Neural progenitor cell (in vitro differentiated cells): ENCODE measurements around the gene CLIC6.

Experiments
- EZH2 ChIP-seq: fragments of 200-600 bp; sonication (generic); IDR thresholded peaks from 2 replicates; pipeline ENCODE4 v1.6.1; 2017; ENCODE audit warnings: antibody characterized with exemption, mild to moderate bottlenecking, moderate library complexity
- EZH2phosphoT487 ChIP-seq: fragments of 200-600 bp; sonication (generic); IDR thresholded peaks from 2 replicates; pipeline ENCODE4 v1.6.1; 2017; ENCODE audit warnings: antibody characterized with exemption
- TF ChIP-seq, protein P1 (sequence below): fragments of 200-600 bp; sonication (generic); IDR thresholded peaks from 2 replicates; pipeline ENCODE4 v1.5.1; 2017; ENCODE audit warnings: antibody characterized with exemption, mild to moderate bottlenecking

- TF ChIP-seq EZH2 (no peak), EZH2phosphoT487 (no peak)
- TF ChIP-seq, protein P1, sequence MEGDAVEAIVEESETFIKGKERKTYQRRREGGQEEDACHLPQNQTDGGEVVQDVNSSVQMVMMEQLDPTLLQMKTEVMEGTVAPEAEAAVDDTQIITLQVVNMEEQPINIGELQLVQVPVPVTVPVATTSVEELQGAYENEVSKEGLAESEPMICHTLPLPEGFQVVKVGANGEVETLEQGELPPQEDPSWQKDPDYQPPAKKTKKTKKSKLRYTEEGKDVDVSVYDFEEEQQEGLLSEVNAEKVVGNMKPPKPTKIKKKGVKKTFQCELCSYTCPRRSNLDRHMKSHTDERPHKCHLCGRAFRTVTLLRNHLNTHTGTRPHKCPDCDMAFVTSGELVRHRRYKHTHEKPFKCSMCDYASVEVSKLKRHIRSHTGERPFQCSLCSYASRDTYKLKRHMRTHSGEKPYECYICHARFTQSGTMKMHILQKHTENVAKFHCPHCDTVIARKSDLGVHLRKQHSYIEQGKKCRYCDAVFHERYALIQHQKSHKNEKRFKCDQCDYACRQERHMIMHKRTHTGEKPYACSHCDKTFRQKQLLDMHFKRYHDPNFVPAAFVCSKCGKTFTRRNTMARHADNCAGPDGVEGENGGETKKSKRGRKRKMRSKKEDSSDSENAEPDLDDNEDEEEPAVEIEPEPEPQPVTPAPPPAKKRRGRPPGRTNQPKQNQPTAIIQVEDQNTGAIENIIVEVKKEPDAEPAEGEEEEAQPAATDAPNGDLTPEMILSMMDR = no peak
Observed at GRCh38 chr21:34706337-34706736, 37.5 kb downstream of the CLIC6 start.
